ENCODE data around the gene BET1L. TPM values are rescaled to one million over a fixed set of nuclear protein-coding genes. Genes with fewer than 3 reads are reported as not detected.

The BET1L gene
- total and polyA plus RNA-seq, 9 donors: 24.6 to 76.6 (median 63.7) TPM

- DNase-seq: peak in 2 of 5 donors; percentile 51 to 65
- Histone ChIP-seq H3K4me1 (ENCODE audit: insufficient read depth) (peaks cover 19% of the 10 kb centered on the region), H3K36me3 (no peaks in the 10 kb centered on the region), H3K9me3 (no peaks in the 10 kb centered on the region), H3K27me3 (no peaks in the 10 kb centered on the region), H3K4me3 (peak overlapping the region; percentile 78), H3K27ac (peak overlapping the region; percentile 75 to 98)
- TF ChIP-seq POLR2A (IDR thresholded peaks at IDR 0.05) (no peak), EP300 (IDR thresholded peaks at IDR 0.05) (no peak)
- TF ChIP-seq, protein P1, sequence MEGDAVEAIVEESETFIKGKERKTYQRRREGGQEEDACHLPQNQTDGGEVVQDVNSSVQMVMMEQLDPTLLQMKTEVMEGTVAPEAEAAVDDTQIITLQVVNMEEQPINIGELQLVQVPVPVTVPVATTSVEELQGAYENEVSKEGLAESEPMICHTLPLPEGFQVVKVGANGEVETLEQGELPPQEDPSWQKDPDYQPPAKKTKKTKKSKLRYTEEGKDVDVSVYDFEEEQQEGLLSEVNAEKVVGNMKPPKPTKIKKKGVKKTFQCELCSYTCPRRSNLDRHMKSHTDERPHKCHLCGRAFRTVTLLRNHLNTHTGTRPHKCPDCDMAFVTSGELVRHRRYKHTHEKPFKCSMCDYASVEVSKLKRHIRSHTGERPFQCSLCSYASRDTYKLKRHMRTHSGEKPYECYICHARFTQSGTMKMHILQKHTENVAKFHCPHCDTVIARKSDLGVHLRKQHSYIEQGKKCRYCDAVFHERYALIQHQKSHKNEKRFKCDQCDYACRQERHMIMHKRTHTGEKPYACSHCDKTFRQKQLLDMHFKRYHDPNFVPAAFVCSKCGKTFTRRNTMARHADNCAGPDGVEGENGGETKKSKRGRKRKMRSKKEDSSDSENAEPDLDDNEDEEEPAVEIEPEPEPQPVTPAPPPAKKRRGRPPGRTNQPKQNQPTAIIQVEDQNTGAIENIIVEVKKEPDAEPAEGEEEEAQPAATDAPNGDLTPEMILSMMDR (IDR thresholded peaks at IDR 0.05): no peak
- intact Hi-C loops (cut with DNase I): loop anchor here (5.0 to 10.0 kb wide), 3 partner anchors 96 to 303 kb away; partner anchors contain the start of genes B4GALNT4 (in 3 of the 4) and IFITM2 (in 1 of the 4)
- WGBS, 3 donors: 0 to 1% (median 0%) methylated on average over 15 to 26 of the region's 26 CpGs
These were observed 1.7 kb upstream of the BET1L start for GRCh38 chr11:208917-209260.

DNA sequence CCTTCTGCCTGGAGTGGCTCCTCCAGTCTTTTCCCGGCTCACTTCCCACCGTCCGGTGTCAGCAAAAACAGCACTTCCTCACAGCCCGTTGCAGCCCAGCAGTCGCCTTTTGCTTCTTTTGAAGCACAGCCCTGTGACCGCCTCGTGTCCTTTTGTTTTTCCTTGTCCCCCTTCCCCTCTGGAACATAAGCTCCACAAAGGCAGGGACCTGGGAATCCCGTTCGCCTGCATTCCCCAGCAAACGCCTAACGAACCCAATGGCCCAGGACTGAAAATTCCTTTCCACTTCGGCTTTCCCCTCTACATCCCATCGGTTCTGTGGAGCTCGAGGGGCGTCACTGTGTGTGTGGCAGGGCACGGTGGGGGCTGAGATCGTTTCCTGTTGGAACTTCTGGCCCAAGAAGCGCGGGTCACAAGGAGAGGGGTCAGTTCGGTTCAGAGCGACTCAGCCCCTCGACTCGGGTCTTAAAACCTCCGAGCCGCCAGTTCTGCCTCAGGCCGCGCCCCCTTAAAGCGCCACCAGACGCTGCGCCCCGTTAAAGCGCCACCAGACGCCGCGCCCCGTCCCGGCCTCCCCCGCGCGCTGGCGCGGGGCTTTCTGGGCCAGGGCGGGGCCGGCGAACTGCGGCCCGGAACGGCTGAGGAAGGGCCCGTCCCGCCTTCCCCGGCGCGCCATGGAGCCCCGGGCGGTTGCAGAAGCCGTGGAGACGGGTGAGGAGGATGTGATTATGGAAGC, 1.1 kb upstream of the BET1L start:
- Histone ChIP-seq H3K4me1 (ENCODE audit: insufficient read depth) (peaks cover 19% of the 10 kb centered on the region), H3K9me3 (no peaks in the 10 kb centered on the region), H3K27me3 (no peaks in the 10 kb centered on the region), H3K4me3 (peak overlapping the region; percentile 78), H3K36me3 (no peaks in the 10 kb centered on the region), H3K27ac (peak overlapping the region; percentile 75 to 98)
- WGBS, 3 donors: 0 to 1% (median 0%) methylated on average over 51 to 57 of the region's 57 CpGs
- TF ChIP-seq, protein P1 (IDR thresholded peaks at IDR 0.05): no peak
- TF ChIP-seq EP300 (IDR thresholded peaks at IDR 0.05): no peak
- TF ChIP-seq POLR2A (IDR thresholded peaks at IDR 0.05): peak; percentile 87
- intact Hi-C loops (cut with DNase I): loop anchor here (5.0 to 10.0 kb wide), 3 partner anchors 96 to 304 kb away; partner anchors contain the start of genes B4GALNT4 (in 3 of the 4) and IFITM2 (in 1 of the 4)
- DNase-seq: peak; percentile 70 to 87 (median 79)

GRCh38 chr11:207863-208180, 623 bp upstream of the BET1L start:
- Histone ChIP-seq H3K27ac (peak overlapping the region; percentile 75 to 98), H3K27me3 (no peaks in the 10 kb centered on the region), H3K36me3 (no peaks in the 10 kb centered on the region), H3K4me1 (ENCODE audit: insufficient read depth) (peaks cover 19% of the 10 kb centered on the region), H3K4me3 (peak overlapping the region; percentile 78), H3K9me3 (no peaks in the 10 kb centered on the region)
- WGBS, 3 donors: 0 to 1% (median 0%) methylated on average over 27 of the region's 27 CpGs
- intact Hi-C loops (cut with DNase I): loop anchor here (2.0 to 10.0 kb wide), 4 partner anchors 29 to 304 kb away; partner anchors contain the start of genes B4GALNT4 (in 3 of the 4), IFITM2 (in 1 of the 4), PSMD13 (in 1 of the 4) and SIRT3 (in 1 of the 4)
- DNase-seq: peak in 1 of 5 donors; percentile 53
- TF ChIP-seq, protein P1 (IDR thresholded peaks at IDR 0.05): no peak

- no peak for TF ChIP-seq POLR2A (IDR thresholded peaks at IDR 0.05)
- TF ChIP-seq, protein P1 (IDR thresholded peaks at IDR 0.05): no peak
- no peak for TF ChIP-seq EP300 (IDR thresholded peaks at IDR 0.05)
- H3K27me3 ChIP-seq: no peaks in the 10 kb centered on the region
- intact Hi-C loops (cut with DNase I): loop anchor here (2.0 to 10.0 kb wide), 4 partner anchors 30 to 306 kb away; partner anchors contain the start of genes B4GALNT4 (in 3 of the 4), IFITM2 (in 1 of the 4), PSMD13 (in 1 of the 4) and SIRT3 (in 1 of the 4)
- H3K27ac ChIP-seq: peak overlapping the region; percentile 70 to 98
- H3K9me3 ChIP-seq: no peaks in the 10 kb centered on the region
- peaks cover 19% of the 10 kb centered on the region for H3K4me1 ChIP-seq (ENCODE audit: insufficient read depth)
- H3K36me3 ChIP-seq: no peaks in the 10 kb centered on the region
- 1% methylated on average over 26 to 39 of the region's 39 CpGs for WGBS, 3 donors
- peak in 3 of 5 donors; percentile 33 to 44 (median 43) for DNase-seq
- peak overlapping the region; percentile 78 for H3K4me3 ChIP-seq
These were observed 532 bp downstream of the BET1L start for GRCh38 chr11:206526-207207.
